Spleen (tissue), 7 donors: Measurements from ENCODE around the gene LCMT1.

ENCODE experiments used
- CTCF ChIP-seq, 11 experiments: fragments of 200-600 bp in 7 of 11; fragments of 450-650 bp in 4 of 11; sonication (generic) in 4 of 11; IDR thresholded peaks in 8 of 11; conservative IDR thresholded peaks in 3 of 11; 1 replicate in 7 of 11; 2 replicates in 4 of 11; pipeline versions ENCODE4 v1.4.0 to v1.8.0; 2016 to 2021; ENCODE audit warnings: antibody characterized with exemption in 11 of 11, inconsistent platforms in 4 of 11, mild to moderate bottlenecking in 1 of 11
- POLR2A ChIP-seq, 3 donors: fragments of 450-650 bp; IDR thresholded peaks; one replicate each; pipeline ENCODE4 v1.5.1; 2017; ENCODE audit warnings: antibody characterized with exemption in 3 of 3, mild to moderate bottlenecking in 1 of 3
- donor health status: DM: no; HTN: no; CAD: no; lungs with moderate emphysema.
- donor health status: DM: no; HTN: no; CAD: no.
- donor health status: DM: no; HTN: no; CAD: no.

DNA sequence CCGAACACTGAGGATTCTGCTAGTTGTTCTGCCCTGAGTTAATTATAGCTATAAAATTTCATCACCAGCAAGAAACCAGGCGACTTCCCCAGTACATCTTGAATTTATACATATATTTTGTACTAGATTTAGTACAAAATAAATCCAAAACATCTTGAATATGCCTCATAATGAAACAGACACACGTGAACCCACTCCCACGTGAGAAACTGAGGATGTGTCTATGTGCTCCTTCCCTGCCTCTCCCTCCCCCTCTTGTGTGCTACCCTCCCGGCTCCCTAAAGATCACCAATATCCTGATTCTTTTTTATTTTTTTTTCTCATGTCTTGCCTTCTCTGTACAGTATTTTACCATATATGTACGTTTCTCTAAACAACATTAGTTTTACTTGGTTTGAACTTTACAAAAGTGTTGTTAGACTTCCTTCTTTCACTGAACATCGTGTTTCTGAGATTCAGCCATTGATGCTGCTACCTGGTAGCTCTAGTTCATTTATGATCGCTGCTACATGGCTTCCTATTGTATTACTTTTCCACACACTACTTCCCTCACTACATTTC lies 1.1 kb upstream of the LCMT1 start:
- TF ChIP-seq CTCF (IDR thresholded peaks at IDR 0.05 in 8 of 11, conservative IDR thresholded peaks at IDR 0.05 in 3 of 11): no peak
- TF ChIP-seq POLR2A (IDR thresholded peaks at IDR 0.05): no peak
